HG03520 (cell line): Measurements from ENCODE around the gene FAM131C.

Experiments
- ATAC-seq: cut with Tn5 transposase; IDR thresholded peaks from one replicate; pipeline ENCODE4 v1.9.1; 2021; ENCODE audit warnings: mild to moderate bottlenecking, moderate library complexity; ENCODE audit not compliant: unreplicated experiment

FAM131C gene

GRCh38 chr1:16077406-16078245 lies 4.2 kb upstream of the FAM131C start:
- ATAC-seq, result no peak

GRCh38 chr1:16076865-16077238 lies 3.4 kb upstream of the FAM131C start:
- no peak for ATAC-seq

- ATAC-seq, result no peak
Measured at GRCh38 chr1:16076031-16076864, 2.8 kb upstream of the FAM131C start.

GRCh38 chr1:16075337-16076030 lies 2.0 kb upstream of the FAM131C start:
- ATAC-seq, result no peak

GRCh38 chr1:16074217-16074616 lies 766 bp upstream of the FAM131C start:
- no peak for ATAC-seq

- ATAC-seq, result no peak
Measured at GRCh38 chr1:16072616-16073484, 601 bp downstream of the FAM131C start.

- ATAC-seq, result no peak
Measured at GRCh38 chr1:16072095-16072494, 1.4 kb downstream of the FAM131C start.

- no peak for ATAC-seq
Measured at GRCh38 chr1:16071614-16072013, 1.8 kb downstream of the FAM131C start.

- no peak for ATAC-seq
Measured at GRCh38 chr1:16070640-16071355, 2.7 kb downstream of the FAM131C start.

GRCh38 chr1:16068356-16069270 lies 4.8 kb downstream of the FAM131C start:
- no peak for ATAC-seq

GRCh38 chr1:16067933-16068332 lies 5.5 kb downstream of the FAM131C start:
- ATAC-seq, result no peak

- ATAC-seq, result no peak
Measured at GRCh38 chr1:16067127-16067768, 6.2 kb downstream of the FAM131C start.

GRCh38 chr1:16066245-16066644 lies 7.2 kb downstream of the FAM131C start:
- no peak for ATAC-seq

- ATAC-seq, result no peak
Measured at GRCh38 chr1:16065269-16065576, 8.2 kb downstream of the FAM131C start.

GRCh38 chr1:16064536-16065268 lies 8.7 kb downstream of the FAM131C start:
- no peak for ATAC-seq

- no peak for ATAC-seq
Measured at GRCh38 chr1:16063921-16064320, 9.5 kb downstream of the FAM131C start.

GRCh38 chr1:16063226-16063829 lies 10.1 kb downstream of the FAM131C start:
- no peak for ATAC-seq
